HFF-Myc (cell line): ENCODE data around the gene TNIK.

Experiments used
- DNase-seq: peaks from one replicate; pipeline ENCODE4 v3.0.0-alpha.2; 2011; ENCODE audit warnings: low read depth; ENCODE audit errors: extremely low read depth
- H3K4me3 ChIP-seq: replicated peaks from 2 replicates; pipeline ENCODE4 v1.5.1; 2011; ENCODE audit warnings: low read depth, mild to moderate bottlenecking, control low read depth, low read length
- TF ChIP-seq, protein P1 (sequence below): IDR thresholded peaks from 2 replicates; pipeline ENCODE4 v1.5.1; 2012; ENCODE audit warnings: mild to moderate bottlenecking, low read depth, low read length, control low read depth; ENCODE audit errors: missing control alignments

Gene TNIK

GRCh38 chr3:171399842-171400241 is 60.4 kb downstream of the TNIK start:
- DNase-seq: no peak
- H3K4me3 ChIP-seq: no peak overlapping the region
- TF ChIP-seq, protein P1, sequence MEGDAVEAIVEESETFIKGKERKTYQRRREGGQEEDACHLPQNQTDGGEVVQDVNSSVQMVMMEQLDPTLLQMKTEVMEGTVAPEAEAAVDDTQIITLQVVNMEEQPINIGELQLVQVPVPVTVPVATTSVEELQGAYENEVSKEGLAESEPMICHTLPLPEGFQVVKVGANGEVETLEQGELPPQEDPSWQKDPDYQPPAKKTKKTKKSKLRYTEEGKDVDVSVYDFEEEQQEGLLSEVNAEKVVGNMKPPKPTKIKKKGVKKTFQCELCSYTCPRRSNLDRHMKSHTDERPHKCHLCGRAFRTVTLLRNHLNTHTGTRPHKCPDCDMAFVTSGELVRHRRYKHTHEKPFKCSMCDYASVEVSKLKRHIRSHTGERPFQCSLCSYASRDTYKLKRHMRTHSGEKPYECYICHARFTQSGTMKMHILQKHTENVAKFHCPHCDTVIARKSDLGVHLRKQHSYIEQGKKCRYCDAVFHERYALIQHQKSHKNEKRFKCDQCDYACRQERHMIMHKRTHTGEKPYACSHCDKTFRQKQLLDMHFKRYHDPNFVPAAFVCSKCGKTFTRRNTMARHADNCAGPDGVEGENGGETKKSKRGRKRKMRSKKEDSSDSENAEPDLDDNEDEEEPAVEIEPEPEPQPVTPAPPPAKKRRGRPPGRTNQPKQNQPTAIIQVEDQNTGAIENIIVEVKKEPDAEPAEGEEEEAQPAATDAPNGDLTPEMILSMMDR: no peak

GRCh38 chr3:171398343-171398742 is 61.9 kb downstream of the TNIK start:
- H3K4me3 ChIP-seq: no peak overlapping the region
- TF ChIP-seq, protein P1: no peak
- no peak for DNase-seq

DNA sequence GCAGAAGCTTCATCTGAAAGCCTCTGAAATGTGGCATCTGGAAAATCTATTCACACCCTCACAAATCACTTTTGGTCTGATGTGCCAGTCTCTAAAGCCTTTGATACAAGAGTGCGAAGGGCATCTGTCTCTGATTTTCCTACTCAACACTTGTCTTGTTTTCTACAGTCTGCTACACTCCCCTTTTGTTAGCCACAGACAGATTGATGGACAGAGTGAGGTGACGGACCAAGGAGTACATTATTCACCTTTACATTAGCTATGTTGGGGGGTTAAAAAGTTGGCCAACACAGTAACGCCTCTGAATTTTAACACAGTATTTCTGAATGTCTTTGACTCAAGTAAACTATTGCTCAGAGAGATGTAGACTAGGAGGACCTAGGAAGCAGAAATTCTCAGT is 63.1 kb downstream of the TNIK start:
- TF ChIP-seq, protein P1: no peak
- no peak for DNase-seq

DNA sequence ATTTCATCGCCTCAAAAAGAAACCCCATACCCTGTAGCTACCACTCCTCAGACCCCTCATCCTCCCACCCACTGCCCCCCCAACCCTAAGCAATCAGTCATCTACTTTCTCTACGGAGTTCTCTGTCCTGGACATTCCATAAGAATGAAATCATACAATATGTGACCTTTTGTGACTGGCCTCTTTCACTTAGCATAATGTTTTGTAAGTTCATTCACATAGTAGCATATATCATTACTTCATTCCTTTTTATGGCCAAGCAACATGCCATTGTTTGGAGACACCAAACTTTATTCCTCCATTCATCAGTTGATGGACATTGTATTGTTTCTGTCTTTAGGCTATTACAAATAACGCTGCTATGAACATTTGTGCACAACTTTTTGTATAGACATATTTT is 64.2 kb downstream of the TNIK start:
- H3K4me3 ChIP-seq: no peak overlapping the region
- DNase-seq: no peak
- TF ChIP-seq, protein P1: no peak

More for the DNA sequence above, 63.1 kb downstream of the TNIK start:
- no peak overlapping the region for H3K4me3 ChIP-seq

DNA sequence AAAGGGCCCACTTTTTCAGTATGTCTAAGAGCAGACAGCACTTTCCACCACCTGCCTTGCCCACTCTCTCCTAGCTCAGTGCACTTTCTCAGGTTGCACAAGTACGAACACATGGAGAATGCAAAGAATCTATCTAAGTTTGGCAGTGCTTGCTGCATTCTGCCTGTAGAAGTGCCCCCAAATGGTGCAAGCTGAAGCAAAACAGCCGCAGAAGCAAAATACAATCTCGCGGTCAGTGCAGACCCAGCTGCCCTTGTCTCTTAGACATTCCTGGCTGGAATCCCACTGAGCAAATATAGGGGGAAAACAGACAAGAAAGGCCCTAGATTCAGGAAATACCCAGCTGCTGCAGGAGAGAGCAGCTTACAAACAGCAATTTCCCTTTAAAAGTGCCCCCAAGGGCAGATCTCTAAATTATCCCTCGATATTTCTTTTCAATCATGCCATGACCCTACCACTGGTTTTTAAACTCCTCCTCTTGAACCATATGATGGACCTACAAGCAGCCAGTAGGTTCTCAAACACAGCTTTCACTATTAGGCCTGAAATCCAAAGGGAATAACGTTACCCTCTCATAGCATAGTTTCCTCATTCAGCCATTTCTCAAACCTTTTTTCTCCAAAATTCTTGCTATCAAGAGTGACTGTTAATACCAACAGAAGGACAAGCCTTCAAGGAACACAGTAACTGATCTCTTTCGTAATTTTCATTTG is 67.0 kb downstream of the TNIK start:
- TF ChIP-seq, protein P1: no peak
- DNase-seq: no peak
- H3K4me3 ChIP-seq: no peak overlapping the region

- TF ChIP-seq, protein P1: no peak
- H3K4me3 ChIP-seq: no peak overlapping the region
- DNase-seq: no peak
These were observed 68.8 kb downstream of the TNIK start for GRCh38 chr3:171391432-171391831.
